SK-N-SH (cell line): Measurements from ENCODE around the gene PDE8A. TPM values are rescaled to one million over a fixed set of nuclear protein-coding genes. Genes with fewer than 3 reads are reported as not detected.

Experiments
- CTCF ChIA-PET: fragments of 300-600, 350-600 bp; formaldehyde crosslinking; extraction: SDS; loops from one replicate; lab custom pipeline; 2021; lab: Yijun Ruan, JAX
- POLR2A ChIA-PET: fragments of 350-600 bp; sonication (Branson Sonifier 250); formaldehyde crosslinking; extraction: SDS; loops from one replicate; lab custom pipeline; 2020; ENCODE audit warnings: antibody characterized with exemption, inconsistent platforms; lab: Yijun Ruan, JAX
- DNase-seq: peaks from one replicate; pipeline ENCODE4 v3.0.0; 2012
- H2AFZ ChIP-seq: fragments of 200-600 bp; sonication (generic); 2 replicates; pipeline ENCODE4 v1.8.1; 2016; ENCODE audit warnings: antibody characterized with exemption, mild to moderate bottlenecking, low read depth
- H3F3A ChIP-seq: fragments of 200-600 bp; sonication (generic); replicated peaks from 2 replicates; pipeline ENCODE3; 2016; ENCODE audit warnings: antibody characterized with exemption, mild to moderate bottlenecking; ENCODE audit not compliant: insufficient read depth
- H3K27ac ChIP-seq, 2 experiments: fragments of 200-500 bp in 1 of 2; fragments of 200-600 bp in 1 of 2; sonication (Bioruptor generic) in 1 of 2; sonication (generic), shearing (Covaris generic) in 1 of 2; 2 replicates each; pipeline versions ENCODE4 v1.5.1 to v1.6.1; 2014 to 2016; ENCODE audit warnings: low read depth in 2 of 2, inconsistent platforms in 1 of 2, low read length in 1 of 2, mild to moderate bottlenecking in 1 of 2, mixed read lengths in 1 of 2
- H3K27me3 ChIP-seq: fragments of 200-600 bp; sonication (generic), shearing (Covaris generic); 2 replicates; pipeline ENCODE4 v1.6.1; 2016; ENCODE audit warnings: mixed run types; ENCODE audit not compliant: insufficient read depth
- H3K36me3 ChIP-seq, 2 experiments: fragments of 200-500 bp in 1 of 2; fragments of 200-600 bp in 1 of 2; sonication (Bioruptor generic) in 1 of 2; sonication (generic) in 1 of 2; replicated peaks in 1 of 2; 2 replicates each; pipeline versions ENCODE3 to v1.5.1; 2014 to 2016; ENCODE audit warnings: low read length in 1 of 2, mild to moderate bottlenecking in 1 of 2; ENCODE audit not compliant: insufficient read depth in 2 of 2, control insufficient read depth in 1 of 2
- H3K4me1 ChIP-seq, 2 experiments: fragments of 200-500 bp in 1 of 2; fragments of 200-600 bp in 1 of 2; sonication (Bioruptor generic) in 1 of 2; sonication (generic), shearing (Covaris generic) in 1 of 2; 2 replicates each; pipeline versions ENCODE4 v1.5.1 to v1.6.1; 2014 to 2016; ENCODE audit warnings: low read depth in 1 of 2, low read length in 1 of 2, mixed run types in 1 of 2; ENCODE audit not compliant: insufficient read depth in 2 of 2, control insufficient read depth in 1 of 2
- H3K4me2 ChIP-seq: fragments of 200-600 bp; sonication (generic), shearing (Covaris generic); 2 replicates; pipeline ENCODE4 v1.6.1; 2017; ENCODE audit warnings: mixed run types
- H3K4me3 ChIP-seq, 2 experiments: fragments of 200-500 bp in 1 of 2; fragments of 200-600 bp in 1 of 2; sonication (Bioruptor generic) in 1 of 2; sonication (generic), shearing (Covaris generic) in 1 of 2; 2 replicates each; pipeline versions ENCODE4 v1.5.1 to v1.8.1; 2014 to 2016; ENCODE audit warnings: low read depth in 2 of 2, inconsistent platforms in 1 of 2, low read length in 1 of 2, mild to moderate bottlenecking in 1 of 2, mixed read lengths in 1 of 2, moderate library complexity in 1 of 2
- H3K79me2 ChIP-seq: fragments of 200-600 bp; sonication (generic); 2 replicates; pipeline ENCODE4 v1.8.1; 2017; ENCODE audit warnings: mild to moderate bottlenecking; ENCODE audit not compliant: insufficient read depth
- H3K9ac ChIP-seq: fragments of 200-600 bp; sonication (generic); 2 replicates; pipeline ENCODE4 v1.6.1; 2017; ENCODE audit warnings: mixed run types
- H3K9me2 ChIP-seq: fragments of 200-600 bp; sonication (generic); 2 replicates; pipeline ENCODE4 v1.6.1; 2017; ENCODE audit warnings: mixed run types
- H3K9me3 ChIP-seq: fragments of 200-600 bp; sonication (generic); 2 replicates; pipeline ENCODE4 v1.6.1; 2017; ENCODE audit warnings: mixed run types, mild to moderate bottlenecking, moderate library complexity
- H4K20me1 ChIP-seq: fragments of 200-600 bp; sonication (generic); 2 replicates; pipeline ENCODE4 v1.6.1; 2017; ENCODE audit warnings: mild to moderate bottlenecking, mixed run types; ENCODE audit not compliant: insufficient read depth
- ELF1 ChIP-seq: IDR thresholded peaks from 2 replicates; pipeline ENCODE4 v1.4.0; 2012
- EP300 ChIP-seq, 2 experiments: IDR thresholded peaks; 2 replicates each; pipeline versions ENCODE4 v1.4.0 to v1.6.1; 2012; ENCODE audit warnings: borderline replicate concordance in 1 of 2, low read depth in 1 of 2, low read length in 1 of 2
- MAX ChIP-seq: IDR thresholded peaks from 2 replicates; pipeline ENCODE4 v1.4.0; 2012; ENCODE audit warnings: low read depth
- NFIC ChIP-seq: IDR thresholded peaks from 2 replicates; pipeline ENCODE4 v1.4.0; 2012; ENCODE audit warnings: borderline replicate concordance
- NRF1 ChIP-seq: IDR thresholded peaks from 2 replicates; pipeline ENCODE4 v1.6.1; 2012; ENCODE audit warnings: low read depth, mild to moderate bottlenecking, low read length
- PBX3 ChIP-seq: IDR thresholded peaks from 2 replicates; pipeline ENCODE4; 2012
- ZBTB33 ChIP-seq: IDR thresholded peaks from 2 replicates; pipeline ENCODE4 v1.4.0; 2012; ENCODE audit warnings: low read depth, borderline replicate concordance
- WGBS: methylation state at CpG from one replicate; pipeline ENCODE4 v1.1.6; 2017; ENCODE audit warnings: low lambda C conversion rate; 5-methylcytosine and 5-hydroxymethylcytosine counted together
- polyA plus RNA-seq, 3 experiments: library from polyadenylated mRNA; depleted of rRNA; stranded (reverse); fragments of >200 nt; gene quantifications; 2 replicates each; pipeline ENCODE4 v1.2.3, GENCODE V29; 2012
- TF ChIP-seq, protein P1 (sequence below): IDR thresholded peaks from 2 replicates; pipeline ENCODE4 v1.6.1; 2012; ENCODE audit warnings: mild to moderate bottlenecking, low read depth, low read length, moderate library complexity

Gene PDE8A
- polyA plus RNA-seq, 1 of the 3 experiments (the other 2 are of a cell fraction): 13.4 TPM

- ChIA-PET CTCF (interaction anchor here (1.0 to 1.1 kb wide), 2 partner anchors 27 to 28 kb away, joined by 3 to 4 read pairs; no protein-coding TSS in a partner anchor), POLR2A (no interaction called here)
- H3K36me3 ChIP-seq: peaks cover 0 to 19% of the 10 kb centered on the region in 2 experiments
- peaks cover 0 to 10% of the 10 kb centered on the region in 2 experiments; a peak in 1 of 4 replicates for H3K4me1 ChIP-seq
- no peak overlapping the region for H3K4me2 ChIP-seq
- H2AFZ ChIP-seq: no peak overlapping the region
- H3K27me3 ChIP-seq: no peaks in the 10 kb centered on the region
- no peak overlapping the region for H3K4me3 ChIP-seq
- WGBS: 98% methylated on average over 4 of the region's 4 CpGs
- no peaks in the 10 kb centered on the region for H3K9me3 ChIP-seq
- no peaks in the 10 kb centered on the region for H3K9me2 ChIP-seq
- H3K79me2 ChIP-seq: no peaks in the 10 kb centered on the region
- no peak overlapping the region for H3K27ac ChIP-seq
- no peaks in the 10 kb centered on the region for H3F3A ChIP-seq
- no peaks in the 10 kb centered on the region for H4K20me1 ChIP-seq
- no peak for DNase-seq
- no peak for TF ChIP-seq EP300 (IDR thresholded peaks at IDR 0.05; ENCODE audit: borderline replicate concordance in 1 of 2, low read depth in 1 of 2, low read length in 1 of 2)
- TF ChIP-seq PBX3: no peak
- TF ChIP-seq NRF1: no peak
- no peak for TF ChIP-seq ELF1
- no peak for TF ChIP-seq NFIC
- no peak for TF ChIP-seq MAX
- TF ChIP-seq, protein P1, sequence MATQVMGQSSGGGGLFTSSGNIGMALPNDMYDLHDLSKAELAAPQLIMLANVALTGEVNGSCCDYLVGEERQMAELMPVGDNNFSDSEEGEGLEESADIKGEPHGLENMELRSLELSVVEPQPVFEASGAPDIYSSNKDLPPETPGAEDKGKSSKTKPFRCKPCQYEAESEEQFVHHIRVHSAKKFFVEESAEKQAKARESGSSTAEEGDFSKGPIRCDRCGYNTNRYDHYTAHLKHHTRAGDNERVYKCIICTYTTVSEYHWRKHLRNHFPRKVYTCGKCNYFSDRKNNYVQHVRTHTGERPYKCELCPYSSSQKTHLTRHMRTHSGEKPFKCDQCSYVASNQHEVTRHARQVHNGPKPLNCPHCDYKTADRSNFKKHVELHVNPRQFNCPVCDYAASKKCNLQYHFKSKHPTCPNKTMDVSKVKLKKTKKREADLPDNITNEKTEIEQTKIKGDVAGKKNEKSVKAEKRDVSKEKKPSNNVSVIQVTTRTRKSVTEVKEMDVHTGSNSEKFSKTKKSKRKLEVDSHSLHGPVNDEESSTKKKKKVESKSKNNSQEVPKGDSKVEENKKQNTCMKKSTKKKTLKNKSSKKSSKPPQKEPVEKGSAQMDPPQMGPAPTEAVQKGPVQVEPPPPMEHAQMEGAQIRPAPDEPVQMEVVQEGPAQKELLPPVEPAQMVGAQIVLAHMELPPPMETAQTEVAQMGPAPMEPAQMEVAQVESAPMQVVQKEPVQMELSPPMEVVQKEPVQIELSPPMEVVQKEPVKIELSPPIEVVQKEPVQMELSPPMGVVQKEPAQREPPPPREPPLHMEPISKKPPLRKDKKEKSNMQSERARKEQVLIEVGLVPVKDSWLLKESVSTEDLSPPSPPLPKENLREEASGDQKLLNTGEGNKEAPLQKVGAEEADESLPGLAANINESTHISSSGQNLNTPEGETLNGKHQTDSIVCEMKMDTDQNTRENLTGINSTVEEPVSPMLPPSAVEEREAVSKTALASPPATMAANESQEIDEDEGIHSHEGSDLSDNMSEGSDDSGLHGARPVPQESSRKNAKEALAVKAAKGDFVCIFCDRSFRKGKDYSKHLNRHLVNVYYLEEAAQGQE: no peak
- TF ChIP-seq ZBTB33: no peak
- TF ChIP-seq, all 33 proteins: peak for 0
- H3K9ac ChIP-seq: no peak overlapping the region
Observed at GRCh38 chr15:85072917-85073316, 91.3 kb downstream of the PDE8A start.
